Heart left ventricle (tissue), 13 donors: ENCODE results near the gene AJAP1.

Experiments
- POLR2A ChIP-seq, 2 donors: fragments of 450-650 bp; IDR thresholded peaks; one replicate each; pipeline ENCODE4 v1.6.1; 2017; ENCODE audit warnings: antibody characterized with exemption in 2 of 2, mild to moderate bottlenecking in 2 of 2, moderate library complexity in 2 of 2
- TF ChIP-seq, protein P1 (sequence below), 12 donors: fragments of 200-600 bp; sonication (generic) in 4 of 12; IDR thresholded peaks; one replicate each; pipeline versions ENCODE4 v1.5.0 to v1.8.0; 2018 to 2022; ENCODE audit warnings: antibody characterized with exemption in 12 of 12, mild to moderate bottlenecking in 5 of 12
- donor health status: ischemic (EF 13 %, LVEDD 7.1; RV severe dilation, severe dysfunction).
- donor health status: DM: no; HTN: yes; CAD: no.
- donor health status: DM: no; HTN: no; CAD: no.
- donor health status: ischemic (EF 25% LVEDD 6.9; RV normal size, moderate dysfunction).
- donor health status: ischemic (EF 25% LVEDD 5.7; RV mildly dilated, moderate dysfunction).
- donor health status: ischemic (EF 35%, LVEDD 5.7; RV mildly dilated, moderate dysfunction).
- donor health status: nonischemic (EF 11% LVEDD 7.7; RV severe dilation, severe dysfunction).
- donor health status: DM: yes; HTN: yes; CAD: no.
- donor health status: PGD.
- donor health status: ischemic (EF 29% LVEDD 5.4; RV normal size, mild dysfunction).
- donor health status: nonischemic (EF 23%, LVEDD 6.1; RV moderate dilation, normal function).

DNA sequence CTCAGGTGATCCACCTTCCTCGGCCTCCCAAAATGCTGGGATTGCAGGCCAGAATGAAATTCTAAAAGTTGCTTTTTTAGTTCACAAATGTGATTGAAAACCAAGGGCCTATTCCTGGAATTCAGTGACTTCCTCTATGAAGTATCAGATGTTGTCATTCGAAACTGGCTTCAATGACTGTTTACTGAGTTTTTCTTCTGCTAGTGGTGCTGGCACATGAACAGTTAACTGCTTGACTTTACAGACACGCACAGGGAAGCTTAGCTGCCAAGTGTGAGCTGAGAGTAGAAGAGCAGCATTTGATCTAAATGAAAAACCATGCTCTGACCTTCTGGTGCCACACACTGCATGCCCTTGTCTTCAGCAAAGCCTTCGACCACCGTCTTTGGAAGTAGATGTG lies 32.8 kb upstream of the AJAP1 start:
- TF ChIP-seq, protein P1, sequence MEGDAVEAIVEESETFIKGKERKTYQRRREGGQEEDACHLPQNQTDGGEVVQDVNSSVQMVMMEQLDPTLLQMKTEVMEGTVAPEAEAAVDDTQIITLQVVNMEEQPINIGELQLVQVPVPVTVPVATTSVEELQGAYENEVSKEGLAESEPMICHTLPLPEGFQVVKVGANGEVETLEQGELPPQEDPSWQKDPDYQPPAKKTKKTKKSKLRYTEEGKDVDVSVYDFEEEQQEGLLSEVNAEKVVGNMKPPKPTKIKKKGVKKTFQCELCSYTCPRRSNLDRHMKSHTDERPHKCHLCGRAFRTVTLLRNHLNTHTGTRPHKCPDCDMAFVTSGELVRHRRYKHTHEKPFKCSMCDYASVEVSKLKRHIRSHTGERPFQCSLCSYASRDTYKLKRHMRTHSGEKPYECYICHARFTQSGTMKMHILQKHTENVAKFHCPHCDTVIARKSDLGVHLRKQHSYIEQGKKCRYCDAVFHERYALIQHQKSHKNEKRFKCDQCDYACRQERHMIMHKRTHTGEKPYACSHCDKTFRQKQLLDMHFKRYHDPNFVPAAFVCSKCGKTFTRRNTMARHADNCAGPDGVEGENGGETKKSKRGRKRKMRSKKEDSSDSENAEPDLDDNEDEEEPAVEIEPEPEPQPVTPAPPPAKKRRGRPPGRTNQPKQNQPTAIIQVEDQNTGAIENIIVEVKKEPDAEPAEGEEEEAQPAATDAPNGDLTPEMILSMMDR (IDR thresholded peaks at IDR 0.05): no peak
- no peak for TF ChIP-seq POLR2A (IDR thresholded peaks at IDR 0.05)
